GM12874 (cell line): ENCODE data around the gene ZMYM3.

Experiments
- CTCF ChIP-seq: IDR thresholded peaks from 2 replicates; pipeline ENCODE4 v1.5.1; 2011; ENCODE audit warnings: low read depth, mild to moderate bottlenecking, control low read depth, low read length, moderate library complexity; ENCODE audit not compliant: insufficient read depth

The ZMYM3 gene

DNA sequence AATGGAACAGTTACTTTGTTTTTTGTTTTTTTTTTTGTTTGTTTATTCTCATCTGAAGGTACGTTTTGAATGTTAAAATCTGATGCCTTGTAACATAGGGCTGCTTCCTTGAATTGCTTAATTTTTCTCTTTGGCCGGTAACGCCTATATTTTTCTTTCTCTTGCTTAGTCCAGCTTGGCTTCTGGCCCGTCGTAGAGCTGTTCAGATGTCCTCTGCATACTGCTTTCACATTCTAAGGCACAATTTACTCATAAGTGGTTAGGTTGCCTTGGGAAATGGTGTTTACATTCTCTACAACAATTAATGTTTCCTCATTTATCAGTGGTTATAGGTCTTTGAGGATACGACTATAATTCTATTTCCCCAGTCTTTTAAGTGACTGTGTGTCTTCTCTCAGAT, 37.4 kb upstream of the ZMYM3 start:
- no peak for TF ChIP-seq CTCF

DNA sequence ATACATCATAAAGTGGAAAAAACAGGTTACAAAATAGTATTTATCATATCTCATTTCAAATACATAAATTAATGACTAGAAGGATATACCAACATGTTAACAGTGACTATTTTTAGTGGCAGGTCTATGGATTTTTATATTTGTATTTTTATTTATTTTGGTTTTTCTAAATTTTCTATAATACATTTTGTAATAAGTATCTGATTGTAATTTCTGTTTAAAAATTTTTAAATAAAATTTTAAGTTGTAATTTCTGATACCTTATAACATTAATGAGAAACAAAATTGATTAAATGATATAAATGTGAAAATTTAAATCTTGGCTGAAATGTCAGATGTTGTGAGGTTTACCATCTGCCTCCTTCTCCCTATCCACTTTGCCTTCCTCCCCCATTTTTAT, 32.0 kb upstream of the ZMYM3 start:
- no peak for TF ChIP-seq CTCF

DNA sequence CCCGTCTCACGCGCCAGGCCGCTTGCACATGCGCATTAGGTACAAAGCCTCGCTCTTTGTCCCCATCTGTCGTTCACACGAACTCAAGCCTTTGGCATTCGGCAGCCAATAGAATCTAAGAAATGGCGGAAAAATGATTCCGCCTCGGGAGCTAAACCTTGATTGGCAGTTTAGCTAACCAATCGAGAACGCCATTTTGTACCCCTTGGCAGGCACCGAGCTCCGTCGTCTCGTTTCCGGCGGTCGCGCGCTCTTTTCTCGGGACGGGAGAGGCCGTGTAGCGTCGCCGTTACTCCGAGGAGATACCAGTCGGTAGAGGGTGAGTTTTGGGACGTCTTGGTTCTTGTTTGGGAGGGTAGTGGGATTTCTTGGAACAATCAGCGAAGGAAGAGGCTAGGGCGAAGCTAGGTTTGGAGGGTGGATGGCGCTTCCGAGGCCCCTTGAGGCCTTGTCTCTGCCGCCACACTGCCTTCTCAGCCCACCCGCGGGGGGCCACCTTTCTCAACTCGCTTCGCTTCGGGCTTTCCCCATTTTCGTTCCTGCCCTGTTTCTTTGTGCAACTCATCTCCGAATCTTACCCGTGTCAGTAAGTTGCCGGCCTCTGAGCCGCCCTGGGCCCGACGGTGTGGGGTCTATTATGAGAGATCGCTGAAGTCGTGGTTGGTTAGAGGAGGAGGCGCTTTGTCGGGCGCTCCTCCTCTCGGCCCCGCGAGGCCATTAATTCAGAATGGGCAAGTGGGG, 29.6 kb upstream of the ZMYM3 start, which contains the start of gene NONO:
Gene NONO (plus strand): TSS at position 233 of the 741 bp plus-strand sequence. CDS start 7,003 bp downstream, outside the sequence.
- TF ChIP-seq CTCF: no peak

GRCh38 chrX:71282514-71283402, 28.8 kb upstream of the ZMYM3 start:
- no peak for TF ChIP-seq CTCF

GRCh38 chrX:71269801-71270395, 16.0 kb upstream of the ZMYM3 start:
- TF ChIP-seq CTCF: no peak

- no peak for TF ChIP-seq CTCF
Measured at GRCh38 chrX:71256856-71257255, 2.9 kb upstream of the ZMYM3 start.

DNA sequence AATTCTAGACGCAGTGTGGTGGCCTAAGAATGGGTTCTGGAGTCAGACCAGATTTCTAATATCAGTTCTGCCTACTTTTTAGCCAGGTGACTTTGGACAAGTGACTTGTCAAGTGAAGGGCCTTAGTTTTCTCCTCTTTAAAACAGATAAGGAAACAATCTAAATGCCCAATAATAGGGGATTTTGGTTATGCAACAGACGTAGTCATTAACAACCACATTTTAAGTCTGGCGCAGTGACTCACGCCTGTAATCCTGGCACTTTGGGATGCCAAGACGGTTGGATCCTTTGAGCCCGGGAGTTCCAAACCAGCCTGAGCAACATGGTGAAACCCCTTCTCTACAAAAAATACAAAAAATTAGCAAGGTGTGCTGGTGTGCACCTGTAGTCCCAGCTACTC, 2.1 kb upstream of the ZMYM3 start:
- TF ChIP-seq CTCF: no peak
